Transverse colon (tissue), 4 donors: ENCODE data around the gene LINGO1. TPM values are rescaled to one million over a fixed set of nuclear protein-coding genes. Genes with fewer than 3 reads are reported as not detected.
A peak's percentile ranks its signal among the peaks of the same experiment; 100 is the strongest.

Experiments
- DNase-seq: peaks from one replicate; pipeline ENCODE4 v3.0.0-alpha.2; 2019
- H3K27ac ChIP-seq, 4 donors: fragments of 200-600 bp; sonication (generic); 2 replicates each; pipeline ENCODE4 v1.5.1; 2016 to 2018; ENCODE audit warnings: inconsistent platforms in 4 of 4
- H3K27me3 ChIP-seq: fragments of 200-600 bp; sonication (generic); 2 replicates; pipeline ENCODE4 v1.5.1; 2017; ENCODE audit warnings: inconsistent platforms
- H3K36me3 ChIP-seq, 4 donors: fragments of 200-600 bp; sonication (generic); 2 replicates each; pipeline ENCODE4 v1.5.1; 2017 to 2019; ENCODE audit warnings: inconsistent platforms in 4 of 4
- H3K4me1 ChIP-seq, 4 donors: fragments of 200-600 bp; sonication (generic); 2 replicates each; pipeline ENCODE4 v1.5.1; 2017 to 2020; ENCODE audit warnings: inconsistent platforms in 4 of 4
- H3K4me3 ChIP-seq, 4 donors: fragments of 200-600 bp; sonication (generic); 1 replicate in 1 of 4; 2 replicates in 3 of 4; pipeline versions ENCODE4 v1.5.1 to v1.6.1; 2017 to 2019; ENCODE audit warnings: inconsistent platforms in 4 of 4
- H3K9me3 ChIP-seq, 2 donors: fragments of 200-600 bp; sonication (generic); 2 replicates each; pipeline ENCODE4 v1.5.1; 2017 to 2019; ENCODE audit warnings: inconsistent platforms in 2 of 2
- CTCF ChIP-seq, 5 experiments: fragments of 200-600 bp in 3 of 5; fragments of 450-650 bp in 2 of 5; sonication (generic) in 3 of 5; IDR thresholded peaks; 1 replicate in 2 of 5; 2 replicates in 3 of 5; pipeline ENCODE4 v1.5.1; 2016 to 2017; ENCODE audit warnings: antibody characterized with exemption in 5 of 5, inconsistent platforms in 3 of 5, mild to moderate bottlenecking in 2 of 5, moderate library complexity in 1 of 5
- EP300 ChIP-seq: sonication (generic); formaldehyde crosslinking; IDR thresholded peaks from one replicate; pipeline ENCODE4 v1.6.1; 2017; ENCODE audit warnings: antibody characterized with exemption, low read depth
- POLR2A ChIP-seq: fragments of 450-650 bp; IDR thresholded peaks from one replicate; pipeline ENCODE4 v1.6.1; 2016; ENCODE audit warnings: antibody characterized with exemption, mild to moderate bottlenecking, moderate library complexity
- POLR2AphosphoS5 ChIP-seq, 3 donors: sonication (generic); formaldehyde crosslinking; IDR thresholded peaks; one replicate each; pipeline ENCODE4 v1.6.1; 2016; ENCODE audit warnings: antibody characterized with exemption in 3 of 3
- WGBS, 2 donors: methylation state at CpG; one replicate each; pipeline ENCODE4 v1.1.5; 2018; ENCODE audit warnings: low coverage in 1 of 2; 5-methylcytosine and 5-hydroxymethylcytosine counted together
- in situ Hi-C, 4 donors: fragments of 200-750 bp; cut with MboI; loops; one replicate each; pipeline versions ENCODE4 v1.15.0 to v1.15.1; 2017; ENCODE audit warnings: low sequenced_read_pairs in 3 of 4, low pct_ligation_motif_present in 1 of 4, low pct_unique_long_range_greater_than_20kb in 1 of 4
- intact Hi-C: fragments of 100-400 bp; cut with DNase I; formaldehyde crosslinking; loops from one replicate; pipeline ENCODE4 v1.15.1; 2023; ENCODE audit warnings: low total_unique reads
- total RNA-seq, 4 donors: library from RNA; depleted of rRNA; stranded (reverse); fragments of >200 nt; gene quantifications; one replicate each; pipeline ENCODE4 v1.1.0, GENCODE V29; 2016

Gene LINGO1
- total RNA-seq, 4 donors from 2014 or later: 0.27 to 0.95 TPM; not detected in 2

DNA sequence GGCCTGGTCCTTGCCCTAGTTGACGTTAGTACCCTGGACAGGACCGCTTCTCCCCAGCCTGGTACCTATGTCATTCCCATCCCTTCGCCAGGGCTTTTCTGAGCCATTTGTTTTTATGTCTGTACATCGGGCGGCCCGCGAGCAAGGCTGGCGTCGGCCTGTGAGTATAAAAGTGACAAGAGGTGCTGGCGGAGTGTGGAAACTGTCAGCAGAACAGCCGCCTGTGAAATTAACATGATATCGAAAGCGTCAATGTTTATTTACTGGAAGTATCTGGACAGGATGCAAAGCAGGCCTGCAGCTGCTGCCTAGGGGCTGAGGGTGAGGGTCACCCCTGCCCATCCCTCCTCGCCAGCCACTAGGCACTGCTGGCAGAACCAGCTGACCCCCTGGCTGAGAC is 33.4 kb downstream of the LINGO1 start:
- Histone ChIP-seq H3K27ac (peak overlapping the region; percentile 7 to 44 (median 14)), H3K4me3 (no peak overlapping the region), H3K27me3 (no peaks in the 10 kb centered on the region), H3K36me3 (no peaks in the 10 kb centered on the region), H3K9me3 (no peaks in the 10 kb centered on the region), H3K4me1 (no peaks in the 10 kb centered on the region)
- TF ChIP-seq POLR2A (no peak), EP300 (no peak), POLR2AphosphoS5 (IDR thresholded peaks at IDR 0.05) (no peak), CTCF (IDR thresholded peaks at IDR 0.05) (no peak)
- WGBS, 2 donors: 71 to 76% methylated on average over 5 to 14 of the region's 14 CpGs
- in situ Hi-C loops: no loop called here
- DNase-seq: no peak
- intact Hi-C loops: no loop called here

GRCh38 chr15:77598644-77599043 is 34.1 kb downstream of the LINGO1 start:
- intact Hi-C loops: no loop called here

GRCh38 chr15:77597804-77598453 is 34.8 kb downstream of the LINGO1 start:
- Histone ChIP-seq H3K4me1 (no peaks in the 10 kb centered on the region), H3K9me3 (no peaks in the 10 kb centered on the region), H3K27me3 (no peaks in the 10 kb centered on the region), H3K36me3 (no peaks in the 10 kb centered on the region), H3K27ac (no peak overlapping the region), H3K4me3 (no peak overlapping the region)
- WGBS, 2 donors: 84 to 85% methylated on average over 3 to 9 of the region's 9 CpGs
- in situ Hi-C loops (no loop called here), intact Hi-C loops (no loop called here)
- TF ChIP-seq POLR2A: no peak
- no peak for DNase-seq

More at GRCh38 chr15:77598644-77599043, 34.1 kb downstream of the LINGO1 start:
- no peak for TF ChIP-seq EP300
- H3K27ac ChIP-seq: no peak overlapping the region
- no peaks in the 10 kb centered on the region for H3K27me3 ChIP-seq
- DNase-seq: no peak
- 86 to 100% methylated on average over 2 to 5 of the region's 5 CpGs for WGBS, 2 donors
- no peaks in the 10 kb centered on the region for H3K9me3 ChIP-seq
- H3K36me3 ChIP-seq: no peaks in the 10 kb centered on the region
- no peaks in the 10 kb centered on the region for H3K4me1 ChIP-seq
- no peak overlapping the region for H3K4me3 ChIP-seq
- in situ Hi-C loops: no loop called here

DNA sequence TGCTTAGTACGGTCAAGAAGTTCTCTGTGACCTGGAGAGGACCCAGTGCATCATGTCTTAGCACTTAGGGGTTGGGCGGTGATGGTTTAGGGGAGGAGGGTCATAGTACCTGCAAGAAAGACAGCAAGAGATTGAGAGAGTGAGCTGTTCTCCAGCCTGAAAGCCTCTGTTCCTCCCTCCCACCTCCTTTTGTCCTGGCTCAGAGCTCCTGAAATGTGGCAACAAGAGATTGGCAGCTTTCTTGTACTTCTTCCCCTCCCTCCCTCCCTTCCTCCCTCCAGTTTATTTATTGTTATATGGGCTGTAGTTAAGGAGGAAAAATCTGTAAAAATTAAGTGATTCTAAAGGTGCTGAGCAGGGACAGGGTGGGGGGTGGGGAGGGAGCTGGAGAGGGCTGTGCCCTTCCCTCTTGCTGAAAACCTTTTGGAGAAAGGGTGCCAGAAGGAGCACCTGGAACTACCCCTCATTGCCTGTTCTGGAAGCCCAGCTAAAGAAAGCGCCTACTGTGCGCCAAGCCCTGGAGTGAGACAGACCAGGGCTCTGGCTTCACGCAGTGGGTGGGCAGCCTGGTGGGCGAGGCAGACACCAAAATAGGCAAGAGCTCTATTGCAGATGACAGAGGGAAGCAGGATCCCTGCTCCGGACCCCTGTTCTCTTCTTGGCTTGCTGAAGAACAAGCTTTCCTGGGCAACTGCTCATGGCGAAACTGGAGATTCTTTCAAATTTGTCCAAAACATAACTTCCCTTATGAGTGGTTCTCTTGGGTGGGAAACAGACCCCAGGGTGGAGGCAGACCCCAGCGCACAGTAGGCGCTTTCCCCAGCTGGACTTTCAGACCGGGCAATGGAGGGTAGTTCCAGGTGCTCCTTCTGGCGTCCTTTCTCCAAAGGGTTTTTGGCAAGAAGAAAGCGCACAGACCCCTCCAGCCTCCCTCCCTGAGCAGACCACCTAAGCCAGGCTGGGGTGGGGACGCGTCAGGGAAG is 35.6 kb downstream of the LINGO1 start:
- no peaks in the 10 kb centered on the region for H3K36me3 ChIP-seq
- no peaks in the 10 kb centered on the region for H3K4me1 ChIP-seq
- no peaks in the 10 kb centered on the region for H3K27me3 ChIP-seq
- no peak for DNase-seq
- H3K4me3 ChIP-seq: no peak overlapping the region
- TF ChIP-seq POLR2A (no peak), POLR2AphosphoS5 (IDR thresholded peaks at IDR 0.05) (no peak), EP300 (no peak), CTCF (IDR thresholded peaks at IDR 0.05) (no peak)
- intact Hi-C loops: no loop called here
- WGBS, 2 donors: 75 to 90% methylated on average over 6 to 15 of the region's 15 CpGs
- no peaks in the 10 kb centered on the region for H3K9me3 ChIP-seq
- H3K27ac ChIP-seq: no peak overlapping the region
- in situ Hi-C loops: no loop called here

- no peak for TF ChIP-seq EP300
- no peak for TF ChIP-seq CTCF (IDR thresholded peaks at IDR 0.05)
- no peak for TF ChIP-seq POLR2AphosphoS5 (IDR thresholded peaks at IDR 0.05)
- no peak for TF ChIP-seq POLR2A
- WGBS, 2 donors: 91 to 95% methylated on average over 3 to 5 of the region's 5 CpGs
- no peaks in the 10 kb centered on the region for H3K9me3 ChIP-seq
- H3K4me1 ChIP-seq: no peaks in the 10 kb centered on the region
- no peaks in the 10 kb centered on the region for H3K27me3 ChIP-seq
- in situ Hi-C loops (no loop called here), intact Hi-C loops (no loop called here)
- H3K27ac ChIP-seq: no peak overlapping the region
- no peaks in the 10 kb centered on the region for H3K36me3 ChIP-seq
- H3K4me3 ChIP-seq: no peak overlapping the region
- no peak for DNase-seq
These were observed 37.5 kb downstream of the LINGO1 start for GRCh38 chr15:77595231-77595630.
